Measurements from ENCODE around the gene ABCC3.

Gene ABCC3

DNA sequence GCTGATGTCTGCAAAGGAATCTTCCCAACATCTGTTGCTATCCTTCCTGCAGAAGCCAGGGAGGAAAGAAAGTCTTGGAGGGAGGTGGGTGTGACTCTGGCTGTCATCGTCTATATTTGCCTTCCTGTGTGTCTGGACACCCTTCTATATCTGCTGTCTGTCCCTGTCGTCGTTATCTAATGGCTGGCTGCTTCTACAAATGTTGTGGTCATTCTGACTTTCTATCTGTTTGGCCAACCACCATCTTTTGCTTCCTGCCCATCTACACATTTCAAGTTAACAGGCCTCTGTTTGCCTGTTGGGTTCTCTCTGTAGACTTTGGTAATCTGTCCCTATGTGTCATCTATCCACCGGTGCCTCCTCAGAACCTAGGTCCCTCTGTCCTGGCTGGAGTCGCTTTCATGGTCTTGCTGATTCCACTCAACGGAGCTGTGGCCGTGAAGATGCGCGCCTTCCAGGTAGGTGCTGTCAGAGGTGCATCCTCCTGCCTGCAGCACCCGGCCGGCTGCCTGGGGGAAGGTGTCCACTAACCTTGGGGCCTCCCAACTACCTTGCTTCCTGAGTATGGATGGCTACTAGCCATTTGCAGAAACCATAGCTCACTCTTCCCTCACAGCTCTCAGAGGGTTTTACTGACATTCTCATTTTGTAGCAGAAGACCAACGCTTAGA is 30.2 kb downstream of the ABCC3 start:
- TF ChIP-seq, protein P1, sequence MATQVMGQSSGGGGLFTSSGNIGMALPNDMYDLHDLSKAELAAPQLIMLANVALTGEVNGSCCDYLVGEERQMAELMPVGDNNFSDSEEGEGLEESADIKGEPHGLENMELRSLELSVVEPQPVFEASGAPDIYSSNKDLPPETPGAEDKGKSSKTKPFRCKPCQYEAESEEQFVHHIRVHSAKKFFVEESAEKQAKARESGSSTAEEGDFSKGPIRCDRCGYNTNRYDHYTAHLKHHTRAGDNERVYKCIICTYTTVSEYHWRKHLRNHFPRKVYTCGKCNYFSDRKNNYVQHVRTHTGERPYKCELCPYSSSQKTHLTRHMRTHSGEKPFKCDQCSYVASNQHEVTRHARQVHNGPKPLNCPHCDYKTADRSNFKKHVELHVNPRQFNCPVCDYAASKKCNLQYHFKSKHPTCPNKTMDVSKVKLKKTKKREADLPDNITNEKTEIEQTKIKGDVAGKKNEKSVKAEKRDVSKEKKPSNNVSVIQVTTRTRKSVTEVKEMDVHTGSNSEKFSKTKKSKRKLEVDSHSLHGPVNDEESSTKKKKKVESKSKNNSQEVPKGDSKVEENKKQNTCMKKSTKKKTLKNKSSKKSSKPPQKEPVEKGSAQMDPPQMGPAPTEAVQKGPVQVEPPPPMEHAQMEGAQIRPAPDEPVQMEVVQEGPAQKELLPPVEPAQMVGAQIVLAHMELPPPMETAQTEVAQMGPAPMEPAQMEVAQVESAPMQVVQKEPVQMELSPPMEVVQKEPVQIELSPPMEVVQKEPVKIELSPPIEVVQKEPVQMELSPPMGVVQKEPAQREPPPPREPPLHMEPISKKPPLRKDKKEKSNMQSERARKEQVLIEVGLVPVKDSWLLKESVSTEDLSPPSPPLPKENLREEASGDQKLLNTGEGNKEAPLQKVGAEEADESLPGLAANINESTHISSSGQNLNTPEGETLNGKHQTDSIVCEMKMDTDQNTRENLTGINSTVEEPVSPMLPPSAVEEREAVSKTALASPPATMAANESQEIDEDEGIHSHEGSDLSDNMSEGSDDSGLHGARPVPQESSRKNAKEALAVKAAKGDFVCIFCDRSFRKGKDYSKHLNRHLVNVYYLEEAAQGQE (IDR thresholded peaks at IDR 0.05; ENCODE audit: insufficient replicate concordance, low read depth), result no peak
- TF ChIP-seq GABPA (IDR thresholded peaks at IDR 0.05; ENCODE audit: low read depth) (no peak), POLR2AphosphoS5 (IDR thresholded peaks at IDR 0.05; ENCODE audit: low read depth) (no peak), SPI1 (IDR thresholded peaks at IDR 0.05; ENCODE audit: borderline replicate concordance, low read depth) (no peak)
- no peak for DNase-seq (ENCODE audit: low read depth in 1 of 2, low spot score in 1 of 2)
- H3K27ac ChIP-seq (replicated peaks), result no peak overlapping the region
- H3K4me3 ChIP-seq (replicated peaks; ENCODE audit: insufficient read depth, low read length), result no peak overlapping the region
- no peaks in the 10 kb centered on the region for H3K27me3 ChIP-seq (ENCODE audit: insufficient read depth, poor library complexity, severe bottlenecking)

DNA sequence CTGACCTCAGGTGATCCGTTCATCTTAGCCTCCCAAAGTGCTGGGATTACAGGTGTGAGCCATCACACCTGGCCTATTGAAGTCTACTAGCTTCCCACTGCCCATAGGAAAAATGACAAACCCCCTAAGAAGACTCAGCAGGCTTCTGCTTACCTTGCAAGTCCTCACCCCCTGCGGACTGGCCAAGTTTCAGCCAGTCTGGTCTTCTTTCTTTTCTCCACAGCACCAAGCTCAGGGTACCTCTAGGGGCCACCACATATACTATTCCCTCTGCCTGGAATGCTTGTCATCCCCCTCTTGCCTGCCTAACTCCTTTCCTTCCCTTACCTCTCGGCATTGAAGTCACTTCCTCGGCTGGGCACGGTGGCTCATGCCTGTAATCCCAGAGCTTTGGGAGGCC is 31.2 kb downstream of the ABCC3 start:
- no peak overlapping the region for H3K27ac ChIP-seq (replicated peaks)
- no peaks in the 10 kb centered on the region for H3K27me3 ChIP-seq (ENCODE audit: insufficient read depth, poor library complexity, severe bottlenecking)
- DNase-seq (ENCODE audit: low read depth in 1 of 2, low spot score in 1 of 2), result no peak
- H3K4me3 ChIP-seq (replicated peaks; ENCODE audit: insufficient read depth, low read length), result no peak overlapping the region
- TF ChIP-seq GABPA (IDR thresholded peaks at IDR 0.05; ENCODE audit: low read depth) (no peak), POLR2AphosphoS5 (IDR thresholded peaks at IDR 0.05; ENCODE audit: low read depth) (no peak), SPI1 (IDR thresholded peaks at IDR 0.05; ENCODE audit: borderline replicate concordance, low read depth) (no peak)
- TF ChIP-seq, protein P1 (IDR thresholded peaks at IDR 0.05; ENCODE audit: insufficient replicate concordance, low read depth), result no peak
- TF ChIP-seq, protein P2, sequence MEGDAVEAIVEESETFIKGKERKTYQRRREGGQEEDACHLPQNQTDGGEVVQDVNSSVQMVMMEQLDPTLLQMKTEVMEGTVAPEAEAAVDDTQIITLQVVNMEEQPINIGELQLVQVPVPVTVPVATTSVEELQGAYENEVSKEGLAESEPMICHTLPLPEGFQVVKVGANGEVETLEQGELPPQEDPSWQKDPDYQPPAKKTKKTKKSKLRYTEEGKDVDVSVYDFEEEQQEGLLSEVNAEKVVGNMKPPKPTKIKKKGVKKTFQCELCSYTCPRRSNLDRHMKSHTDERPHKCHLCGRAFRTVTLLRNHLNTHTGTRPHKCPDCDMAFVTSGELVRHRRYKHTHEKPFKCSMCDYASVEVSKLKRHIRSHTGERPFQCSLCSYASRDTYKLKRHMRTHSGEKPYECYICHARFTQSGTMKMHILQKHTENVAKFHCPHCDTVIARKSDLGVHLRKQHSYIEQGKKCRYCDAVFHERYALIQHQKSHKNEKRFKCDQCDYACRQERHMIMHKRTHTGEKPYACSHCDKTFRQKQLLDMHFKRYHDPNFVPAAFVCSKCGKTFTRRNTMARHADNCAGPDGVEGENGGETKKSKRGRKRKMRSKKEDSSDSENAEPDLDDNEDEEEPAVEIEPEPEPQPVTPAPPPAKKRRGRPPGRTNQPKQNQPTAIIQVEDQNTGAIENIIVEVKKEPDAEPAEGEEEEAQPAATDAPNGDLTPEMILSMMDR (IDR thresholded peaks at IDR 0.05; ENCODE audit: insufficient read depth, low read length), result no peak

DNA sequence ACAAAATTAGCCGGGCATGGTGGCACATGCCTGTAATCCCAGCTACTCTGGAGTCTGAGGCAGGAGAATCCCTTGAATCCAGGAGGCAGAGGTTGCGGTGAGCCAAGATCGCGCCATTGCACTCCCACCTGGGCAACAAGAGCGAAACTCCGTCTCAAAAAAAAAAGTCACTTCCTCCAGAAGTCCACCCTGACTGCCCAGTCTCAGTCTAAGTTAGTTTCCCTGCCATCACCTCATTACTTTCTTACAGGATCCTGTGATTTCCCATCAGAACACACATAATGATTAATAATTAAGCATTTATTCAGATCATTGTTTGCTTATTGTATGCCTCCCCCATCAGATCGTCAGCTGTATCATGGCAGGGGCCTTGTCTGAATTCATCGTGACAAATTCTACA is 31.6 kb downstream of the ABCC3 start:
- H3K4me3 ChIP-seq (replicated peaks; ENCODE audit: insufficient read depth, low read length), result no peak overlapping the region
- DNase-seq (ENCODE audit: low read depth in 1 of 2, low spot score in 1 of 2), result no peak
- no peak overlapping the region for H3K27ac ChIP-seq (replicated peaks)
- no peak for TF ChIP-seq SPI1 (IDR thresholded peaks at IDR 0.05; ENCODE audit: borderline replicate concordance, low read depth)
- TF ChIP-seq POLR2AphosphoS5 (IDR thresholded peaks at IDR 0.05; ENCODE audit: low read depth), result no peak
- TF ChIP-seq, protein P1 (IDR thresholded peaks at IDR 0.05; ENCODE audit: insufficient replicate concordance, low read depth), result no peak
- TF ChIP-seq, protein P2 (IDR thresholded peaks at IDR 0.05; ENCODE audit: insufficient read depth, low read length), result no peak
- no peak for TF ChIP-seq GABPA (IDR thresholded peaks at IDR 0.05; ENCODE audit: low read depth)
- no peaks in the 10 kb centered on the region for H3K27me3 ChIP-seq (ENCODE audit: insufficient read depth, poor library complexity, severe bottlenecking)

Data from HL-60 (cell line).